Fibroblast of lung (primary cell): ENCODE results near the gene COPB1.

Experiments
- EZH2 ChIP-seq: IDR thresholded peaks from 2 replicates; pipeline ENCODE4 v1.5.1; 2012; ENCODE audit warnings: low read length, control low read depth, mild to moderate bottlenecking; ENCODE audit errors: missing control alignments
- TF ChIP-seq, protein P1 (sequence below), 2 donors: IDR thresholded peaks in 1 of 2; conservative IDR thresholded peaks in 1 of 2; 1 replicate in 1 of 2; 2 replicates in 1 of 2; pipeline ENCODE4 v1.5.1; 2011 to 2012; ENCODE audit warnings: low read length in 2 of 2, control low read depth in 1 of 2, inconsistent platforms in 1 of 2, low read depth in 1 of 2, mild to moderate bottlenecking in 1 of 2

DNA sequence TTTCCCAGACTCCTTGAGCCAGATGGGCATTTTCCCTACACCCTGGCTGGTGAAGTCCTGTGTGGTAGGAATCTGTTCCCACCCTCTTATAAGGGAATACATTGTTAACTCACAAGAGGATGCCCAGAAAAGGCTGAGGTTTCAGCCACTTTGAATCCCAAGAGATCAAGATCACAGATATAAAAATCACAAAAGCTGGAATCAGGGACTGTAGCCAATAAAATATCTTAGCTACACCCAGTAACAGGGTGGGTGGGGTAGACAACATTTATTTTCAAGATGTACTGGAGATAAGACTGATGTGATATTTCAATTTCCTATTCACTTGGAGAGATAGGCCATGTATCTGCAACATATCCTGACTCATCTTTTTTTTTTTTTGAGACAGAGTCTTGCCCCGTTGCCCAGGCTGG is 50.3 kb downstream of the COPB1 start:
- TF ChIP-seq, protein P1, sequence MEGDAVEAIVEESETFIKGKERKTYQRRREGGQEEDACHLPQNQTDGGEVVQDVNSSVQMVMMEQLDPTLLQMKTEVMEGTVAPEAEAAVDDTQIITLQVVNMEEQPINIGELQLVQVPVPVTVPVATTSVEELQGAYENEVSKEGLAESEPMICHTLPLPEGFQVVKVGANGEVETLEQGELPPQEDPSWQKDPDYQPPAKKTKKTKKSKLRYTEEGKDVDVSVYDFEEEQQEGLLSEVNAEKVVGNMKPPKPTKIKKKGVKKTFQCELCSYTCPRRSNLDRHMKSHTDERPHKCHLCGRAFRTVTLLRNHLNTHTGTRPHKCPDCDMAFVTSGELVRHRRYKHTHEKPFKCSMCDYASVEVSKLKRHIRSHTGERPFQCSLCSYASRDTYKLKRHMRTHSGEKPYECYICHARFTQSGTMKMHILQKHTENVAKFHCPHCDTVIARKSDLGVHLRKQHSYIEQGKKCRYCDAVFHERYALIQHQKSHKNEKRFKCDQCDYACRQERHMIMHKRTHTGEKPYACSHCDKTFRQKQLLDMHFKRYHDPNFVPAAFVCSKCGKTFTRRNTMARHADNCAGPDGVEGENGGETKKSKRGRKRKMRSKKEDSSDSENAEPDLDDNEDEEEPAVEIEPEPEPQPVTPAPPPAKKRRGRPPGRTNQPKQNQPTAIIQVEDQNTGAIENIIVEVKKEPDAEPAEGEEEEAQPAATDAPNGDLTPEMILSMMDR (conservative IDR thresholded peaks at IDR 0.05 in 1 of 2, IDR thresholded peaks at IDR 0.05 in 1 of 2; ENCODE audit: low read depth in 1 of 2, low read length in 2 of 2): no peak
- no peak for TF ChIP-seq EZH2
